Panc1 (cell line): ENCODE data around the gene LMLN.
"Not testable (repeated sequence)": the region's sequence is repeated elsewhere in the genome, so short reads cannot be mapped to it uniquely, and the experiment has no call there.

Experiments
- POLR2AphosphoS5 ChIP-seq: IDR thresholded peaks from 2 replicates; pipeline ENCODE4 v1.6.1; 2012; ENCODE audit warnings: mild to moderate bottlenecking, low read depth, low read length, moderate library complexity
- TCF7L2 ChIP-seq: IDR thresholded peaks from 2 replicates; pipeline ENCODE4 v1.6.1; 2011; ENCODE audit warnings: mild to moderate bottlenecking, low read depth, low read length, inconsistent platforms
- TF ChIP-seq, protein P1 (sequence below): fragments of 450-650 bp; IDR thresholded peaks from 2 replicates; pipeline ENCODE4 v1.5.1; 2017; ENCODE audit warnings: mild to moderate bottlenecking

DNA sequence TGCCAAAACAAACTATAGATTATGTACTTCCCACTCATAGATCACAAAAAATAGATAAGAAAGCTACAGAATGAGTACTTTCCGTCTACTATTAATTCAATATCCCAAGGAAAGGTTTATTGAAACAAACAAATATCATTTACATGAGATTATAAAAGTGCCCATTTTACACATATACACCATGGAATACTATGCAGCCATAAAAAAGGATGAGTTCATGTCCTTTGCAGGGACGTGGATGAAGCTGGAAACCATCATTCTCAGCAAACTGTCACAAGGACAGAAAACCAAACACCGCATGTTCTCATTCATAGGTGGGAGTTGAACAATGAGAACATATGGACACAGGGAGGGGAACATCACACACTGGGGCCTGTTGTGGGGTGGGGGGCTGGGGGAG lies 32.4 kb upstream of the LMLN start:
- TF ChIP-seq, protein P1, sequence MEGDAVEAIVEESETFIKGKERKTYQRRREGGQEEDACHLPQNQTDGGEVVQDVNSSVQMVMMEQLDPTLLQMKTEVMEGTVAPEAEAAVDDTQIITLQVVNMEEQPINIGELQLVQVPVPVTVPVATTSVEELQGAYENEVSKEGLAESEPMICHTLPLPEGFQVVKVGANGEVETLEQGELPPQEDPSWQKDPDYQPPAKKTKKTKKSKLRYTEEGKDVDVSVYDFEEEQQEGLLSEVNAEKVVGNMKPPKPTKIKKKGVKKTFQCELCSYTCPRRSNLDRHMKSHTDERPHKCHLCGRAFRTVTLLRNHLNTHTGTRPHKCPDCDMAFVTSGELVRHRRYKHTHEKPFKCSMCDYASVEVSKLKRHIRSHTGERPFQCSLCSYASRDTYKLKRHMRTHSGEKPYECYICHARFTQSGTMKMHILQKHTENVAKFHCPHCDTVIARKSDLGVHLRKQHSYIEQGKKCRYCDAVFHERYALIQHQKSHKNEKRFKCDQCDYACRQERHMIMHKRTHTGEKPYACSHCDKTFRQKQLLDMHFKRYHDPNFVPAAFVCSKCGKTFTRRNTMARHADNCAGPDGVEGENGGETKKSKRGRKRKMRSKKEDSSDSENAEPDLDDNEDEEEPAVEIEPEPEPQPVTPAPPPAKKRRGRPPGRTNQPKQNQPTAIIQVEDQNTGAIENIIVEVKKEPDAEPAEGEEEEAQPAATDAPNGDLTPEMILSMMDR, result not testable (repeated sequence)
- TF ChIP-seq POLR2AphosphoS5, TCF7L2: not testable (repeated sequence)
